Left lobe of liver (tissue), 2 donors: Measurements from ENCODE around the gene TCAF2. TPM values are rescaled to one million over a fixed set of nuclear protein-coding genes. Genes with fewer than 3 reads are reported as not detected.
A peak's percentile ranks its signal among the peaks of the same experiment; 100 is the strongest.
"Not testable (repeated sequence)": the region's sequence is repeated elsewhere in the genome, so short reads cannot be mapped to it uniquely, and the experiment has no call there.

Source experiments
- ATAC-seq: fragments of 200-7000 bp; cut with Tn5 transposase; one replicate; pipeline ENCODE4 v1.9.1; 2020; ENCODE audit warnings: mild to moderate bottlenecking, moderate library complexity
- DNase-seq: peaks from one replicate; pipeline ENCODE4 v3.0.0-alpha.2; 2020; ENCODE audit warnings: low spot score
- total RNA-seq: library from RNA; stranded (reverse); gene quantifications from one replicate; pipeline ENCODE4 v1.2.1, GENCODE V29; 2021
- donor health status: DM: no; HTN: no; CAD: no; lungs with moderate emphysema.
- donor health status: DM: no; HTN: yes; CAD: no.

Gene TCAF2
- 2.9 TPM for total RNA-seq

- ATAC-seq: peak; percentile 92
- DNase-seq: peak; percentile 90
Measured at GRCh38 chr7:143620646-143621045, at the start of gene TCAF2. TCAF2 (plus strand) TSS chr7:143620974.

GRCh38 chr7:143571501-143571900, 49.3 kb upstream of the TCAF2 start, which contains the start of gene CTAGE15:
CTAGE15 (plus strand) TSS chr7:143571801; CDS start chr7:143571818, 17 bp downstream.
- ATAC-seq, DNase-seq: not testable (repeated sequence)

GRCh38 chr7:143588183-143588582, 32.6 kb upstream of the TCAF2 start:
- ATAC-seq, DNase-seq: not testable (repeated sequence)

DNA sequence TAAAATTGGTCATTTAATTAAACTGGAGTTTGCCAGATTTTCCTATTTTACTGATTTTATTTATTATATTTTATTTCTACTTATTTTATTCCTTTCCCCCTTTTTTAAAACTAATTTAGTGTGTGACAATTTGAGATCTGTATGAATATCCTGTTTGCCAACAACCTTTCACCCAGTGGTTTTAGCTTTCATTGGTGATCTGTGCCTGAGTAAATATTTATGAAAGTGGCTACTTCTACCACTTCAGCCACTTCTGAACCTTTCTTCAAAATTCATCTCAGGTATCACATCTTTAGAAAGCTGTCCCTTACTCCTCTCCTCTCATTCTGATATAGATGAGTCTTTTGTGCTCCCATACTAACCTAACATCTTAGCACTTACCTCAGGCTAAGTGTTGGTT, 30.9 kb upstream of the TCAF2 start:
- not testable (repeated sequence) for DNase-seq
- ATAC-seq: peak; percentile 92

- ATAC-seq, DNase-seq: not testable (repeated sequence)
Measured at GRCh38 chr7:143598086-143598485, 22.7 kb upstream of the TCAF2 start.

- peak; percentile 85 for ATAC-seq
- DNase-seq: not testable (repeated sequence)
Measured at GRCh38 chr7:143603549-143603948, 17.2 kb upstream of the TCAF2 start.

DNA sequence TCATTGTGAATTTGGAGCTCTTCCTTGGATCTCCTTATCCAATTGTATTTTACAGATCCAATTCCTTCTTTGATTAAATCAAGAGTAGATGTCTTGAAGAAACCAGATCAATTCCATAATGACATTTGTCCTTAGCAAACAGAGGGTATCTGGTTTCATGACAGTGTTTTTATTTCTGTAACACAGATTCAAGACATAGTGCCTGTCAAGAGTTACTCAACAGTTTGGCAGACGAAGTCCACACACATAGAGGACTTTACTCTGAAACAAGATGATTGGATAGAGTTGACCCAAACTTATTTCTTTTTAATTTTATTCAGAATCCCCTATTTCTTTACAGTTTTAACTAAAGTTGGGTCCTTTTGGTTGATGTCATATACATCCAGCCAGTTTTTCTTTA, 14.7 kb upstream of the TCAF2 start:
- not testable (repeated sequence) for DNase-seq
- peak; percentile 83 for ATAC-seq

GRCh38 chr7:143615545-143615944, 5.2 kb upstream of the TCAF2 start:
- not testable (repeated sequence) for DNase-seq, ATAC-seq

DNA sequence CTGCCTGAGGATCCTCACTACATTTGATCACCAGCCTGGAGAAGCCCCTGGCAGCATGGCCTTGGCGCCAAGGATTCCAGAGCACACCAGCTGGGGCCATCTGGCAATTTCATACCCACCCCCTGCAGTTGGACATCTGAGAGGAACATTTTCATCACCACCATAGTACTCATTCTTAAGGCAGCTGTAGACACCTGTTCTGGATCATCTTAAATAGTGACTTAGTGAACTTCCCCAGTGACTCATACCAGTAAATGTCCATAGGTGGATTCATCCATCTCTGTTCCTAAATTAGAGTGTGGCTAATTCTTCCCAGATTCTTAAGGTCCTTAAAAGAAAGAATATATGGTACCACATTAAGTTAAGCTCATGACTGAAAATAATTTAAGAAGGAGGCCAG, 3.6 kb upstream of the TCAF2 start:
- not testable (repeated sequence) for ATAC-seq, DNase-seq

DNA sequence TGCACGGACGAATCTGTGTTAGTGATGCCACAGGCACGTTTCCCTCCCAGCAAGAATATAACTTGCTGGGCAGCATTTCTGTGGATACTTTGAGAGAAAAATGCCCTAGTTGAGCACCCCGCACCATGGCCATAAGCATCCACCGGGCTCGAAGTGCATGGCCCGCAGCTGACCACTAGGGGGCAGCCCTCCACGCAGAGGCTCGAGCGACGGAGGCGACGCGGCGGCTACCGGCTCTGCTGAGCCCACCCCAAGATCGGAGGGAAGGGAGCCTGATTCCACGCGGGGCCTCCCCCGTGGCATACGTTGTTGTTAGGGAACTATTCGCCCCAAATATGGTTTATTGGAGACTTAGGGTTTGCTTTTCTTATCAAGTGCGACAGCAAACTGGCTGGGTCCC, 716 bp upstream of the TCAF2 start:
- not testable (repeated sequence) for DNase-seq

DNA sequence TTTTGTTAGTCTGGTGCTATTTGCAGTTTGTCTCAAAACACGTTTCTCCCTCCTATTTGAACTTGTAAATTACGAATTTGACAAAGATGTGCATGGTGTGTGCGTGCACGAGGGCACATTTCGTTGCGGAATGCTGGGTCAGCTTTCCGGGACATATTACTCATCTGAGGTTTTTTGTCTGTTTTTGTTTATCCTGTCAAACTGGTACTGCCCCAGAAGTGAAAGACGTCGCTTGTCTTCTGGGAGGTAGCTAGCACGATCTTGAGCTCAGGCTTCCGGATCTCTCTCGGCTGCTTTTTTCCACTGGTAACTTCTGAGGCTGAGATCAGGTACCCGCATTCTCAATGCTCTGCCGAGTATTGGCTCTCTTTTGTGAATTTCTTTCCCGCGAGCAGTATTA, 401 bp downstream of the TCAF2 start:
- DNase-seq: not testable (repeated sequence)
- ATAC-seq: peak; percentile 15

More for the DNA sequence above, 716 bp upstream of the TCAF2 start:
- ATAC-seq: peak; percentile 67

GRCh38 chr7:143622130-143622529, 1.4 kb downstream of the TCAF2 start:
- ATAC-seq: peak; percentile 17
- DNase-seq: not testable (repeated sequence)

DNA sequence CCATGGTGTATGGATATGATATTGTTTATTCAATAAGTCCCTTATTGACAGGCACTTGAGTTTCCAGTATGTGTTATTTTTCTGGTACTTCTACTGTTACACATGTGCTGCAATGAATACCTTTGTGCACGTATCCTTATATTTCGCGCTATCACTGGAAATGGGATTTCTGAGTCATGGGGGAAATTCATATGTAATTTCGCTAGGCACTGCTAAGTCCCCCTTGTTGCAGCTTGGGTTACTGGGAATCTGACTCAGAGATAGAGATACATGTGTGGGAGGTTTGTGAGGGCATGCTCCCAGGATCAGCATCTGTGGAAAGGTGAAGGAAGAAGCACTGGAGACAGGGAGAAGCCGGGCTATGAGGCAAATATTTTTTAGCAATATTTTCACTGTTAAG, 9.9 kb downstream of the TCAF2 start:
- DNase-seq, ATAC-seq: not testable (repeated sequence)

GRCh38 chr7:143632506-143632905, 11.7 kb downstream of the TCAF2 start:
- DNase-seq, ATAC-seq: not testable (repeated sequence)

DNA sequence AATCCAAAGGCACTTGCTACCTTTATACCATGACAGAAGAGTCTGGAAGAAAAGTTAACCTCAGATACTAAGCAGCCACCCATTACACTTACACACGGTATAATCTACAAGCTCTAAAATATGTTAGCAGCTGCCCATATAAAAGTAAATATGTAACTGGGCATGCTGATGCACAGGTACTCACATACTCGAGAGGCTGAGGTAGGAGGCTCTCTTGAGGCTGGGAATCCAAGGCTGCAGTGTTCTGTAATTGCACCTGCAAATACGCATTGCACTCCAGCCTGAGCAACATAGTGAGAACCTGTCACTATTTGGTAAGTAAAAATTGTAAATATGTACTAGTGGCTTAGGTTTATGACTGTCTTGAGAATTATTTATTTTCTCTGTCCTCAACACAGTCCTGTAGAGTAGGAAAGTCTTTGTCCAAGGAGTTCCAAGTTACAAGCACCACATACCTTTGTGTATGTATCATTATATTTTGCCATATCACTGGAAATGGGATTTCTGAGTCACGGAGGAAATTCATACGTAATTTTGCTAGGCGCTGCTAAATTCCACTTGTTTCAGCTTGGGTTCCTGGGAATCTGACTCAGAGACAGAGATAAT, 12.3 kb downstream of the TCAF2 start:
- not testable (repeated sequence) for DNase-seq, ATAC-seq

DNA sequence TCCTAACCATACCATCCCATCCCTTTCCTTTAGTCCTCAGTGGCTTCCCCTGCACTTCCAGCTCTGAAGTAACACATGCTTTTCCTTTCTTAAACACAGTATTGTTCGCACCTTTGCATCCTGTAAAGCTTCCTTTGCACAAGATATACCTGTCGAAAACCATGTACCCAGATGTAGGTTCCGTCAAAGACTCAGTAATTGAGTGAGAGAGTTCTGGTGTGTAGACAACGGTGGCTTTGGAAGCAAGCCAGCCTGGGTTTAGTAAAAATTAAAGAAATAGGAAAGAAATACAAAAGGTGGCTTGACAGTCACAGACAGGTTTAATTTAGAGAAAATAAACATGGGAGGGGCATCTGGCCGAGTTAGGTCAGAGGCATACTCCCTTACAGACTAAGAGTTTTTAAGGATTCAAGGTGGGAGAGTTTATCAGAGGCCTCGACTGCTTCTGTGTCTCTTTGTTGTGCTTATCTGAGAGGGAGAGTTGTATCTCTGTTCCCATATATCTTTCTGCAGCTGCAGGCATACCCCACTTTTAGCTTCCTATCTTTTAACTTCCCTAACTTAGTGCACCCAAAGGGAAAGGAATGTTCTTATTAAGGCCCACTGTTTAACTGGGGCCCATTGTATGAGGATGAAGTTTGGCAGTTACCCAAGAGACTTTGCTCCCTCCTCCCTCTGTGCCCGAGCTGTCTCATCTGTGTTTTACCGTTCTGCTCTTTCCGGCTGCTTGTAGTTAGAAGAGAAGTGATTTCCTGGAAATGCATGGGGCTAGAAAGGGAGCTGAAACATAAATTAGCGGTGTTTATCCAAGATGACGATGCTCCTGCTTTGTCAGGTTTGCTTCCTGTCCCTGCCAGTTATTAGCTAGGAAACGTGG, 14.8 kb downstream of the TCAF2 start:
- ATAC-seq: peak; percentile 65
- DNase-seq: not testable (repeated sequence)

DNA sequence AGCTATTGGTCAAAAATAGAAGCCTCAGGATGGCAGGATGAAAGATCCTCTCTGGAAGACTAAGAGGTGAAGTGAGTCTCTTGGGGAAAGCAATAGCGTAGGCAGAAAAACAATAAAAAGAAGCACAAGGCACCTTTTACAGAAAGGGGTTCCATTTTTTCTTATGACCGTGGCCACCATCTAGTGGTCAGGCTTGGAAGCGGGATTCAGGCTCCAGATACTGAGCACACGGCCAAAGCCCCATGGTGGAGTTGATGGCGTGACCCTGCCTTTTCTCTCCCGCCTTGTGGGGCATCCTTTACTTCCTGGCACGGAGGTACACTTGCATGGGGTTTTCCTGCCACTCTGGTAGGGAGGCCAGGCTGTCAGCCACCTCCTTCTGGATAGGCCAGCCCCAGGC, 18.6 kb downstream of the TCAF2 start:
- peak; percentile 45 for ATAC-seq
- DNase-seq: not testable (repeated sequence)

DNA sequence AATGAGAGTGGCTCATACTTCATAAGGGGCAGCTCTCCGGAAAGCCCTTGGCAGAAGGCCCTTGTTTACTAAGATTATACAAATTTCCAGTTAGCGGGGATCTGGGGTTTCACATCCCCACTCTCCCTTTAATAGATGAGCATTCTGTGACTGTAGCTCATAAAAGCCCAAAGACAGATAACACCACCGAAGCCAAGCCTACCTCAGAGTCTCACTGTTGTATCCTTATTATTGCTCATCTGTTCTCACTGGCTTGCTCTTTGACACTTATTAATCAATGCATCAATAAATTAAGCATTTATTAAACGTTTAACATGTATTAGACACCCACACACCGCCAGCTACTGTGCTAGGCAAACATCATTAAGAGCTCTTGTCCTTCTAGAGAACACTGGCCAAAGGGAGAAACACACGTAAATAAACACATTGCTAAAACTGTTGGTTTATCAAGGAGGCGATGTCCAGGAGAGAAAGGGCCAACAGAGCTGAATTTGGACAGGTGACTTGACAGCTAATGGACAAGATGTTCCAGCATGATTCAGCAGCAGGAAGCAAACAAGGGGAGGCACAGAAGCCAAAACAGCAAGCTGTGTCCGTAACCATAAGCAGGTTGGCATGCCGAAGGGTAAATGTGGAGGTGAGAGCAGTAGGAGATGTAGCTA, 19.9 kb downstream of the TCAF2 start:
- ATAC-seq: peak; percentile 88

GRCh38 chr7:143646598-143646997, 25.8 kb downstream of the TCAF2 start:
- DNase-seq, ATAC-seq: not testable (repeated sequence)

More for the DNA sequence above, 19.9 kb downstream of the TCAF2 start:
- not testable (repeated sequence) for DNase-seq

- DNase-seq, ATAC-seq: not testable (repeated sequence)
Measured at GRCh38 chr7:143649902-143650301, 29.1 kb downstream of the TCAF2 start.

GRCh38 chr7:143650447-143650846, 29.7 kb downstream of the TCAF2 start:
- not testable (repeated sequence) for DNase-seq
- ATAC-seq: peak; percentile 60
